CD4-positive, alpha-beta T cell treated with Interleukin-17A for 1 hour (primary cell): ENCODE data around the gene AP2B1.
"Not testable (repeated sequence)": the region's sequence is repeated elsewhere in the genome, so short reads cannot be mapped to it uniquely, and the experiment has no call there.

Experiments
- DNase-seq: peaks from one replicate; pipeline ENCODE4 v3.0.0-alpha.2; 2020

AP2B1 gene

GRCh38 chr17:35587074-35587961 is at the start of gene AP2B1:
Gene AP2B1, plus strand, starts transcription at chr17:35587322. Its CDS starts 6,709 bp downstream, at chr17:35594031.
- DNase-seq = peak; percentile 99

DNA sequence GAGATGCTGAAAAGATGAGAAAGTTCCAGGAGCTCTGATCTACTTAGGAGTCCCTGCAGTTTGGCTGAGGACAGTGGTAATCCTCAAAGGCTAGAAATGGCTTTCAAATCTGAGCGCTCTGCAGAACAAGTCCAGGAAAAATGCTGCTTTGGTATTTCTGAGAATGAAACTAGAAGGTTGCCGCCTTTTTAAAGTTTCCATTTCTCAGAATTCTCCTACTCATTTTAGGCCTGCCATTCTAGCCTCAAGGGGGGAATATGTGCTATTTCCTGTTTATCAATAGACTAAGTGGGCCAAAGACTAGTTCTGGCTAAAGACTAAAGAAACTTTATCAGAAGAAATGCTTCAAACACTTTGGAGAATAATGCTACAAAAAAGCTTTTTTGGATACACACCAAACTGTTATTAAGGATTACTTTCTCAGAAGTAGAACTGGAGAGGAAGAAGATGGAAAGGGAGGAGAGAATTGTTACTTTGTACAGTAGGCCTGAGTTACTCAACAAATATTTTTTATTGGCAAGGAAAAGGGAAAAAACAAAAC is 49.5 kb upstream of the AP2B1 start, which contains the start of gene SLFN12L:
Gene SLFN12L, minus strand, starts transcription at position 78 of the 541 bp plus-strand sequence. CDS start 15,314 bp downstream, outside the sequence.
- DNase-seq = peak; percentile 75

- no peak for DNase-seq
These were observed 47.5 kb upstream of the AP2B1 start for GRCh38 chr17:35539659-35540026.

DNA sequence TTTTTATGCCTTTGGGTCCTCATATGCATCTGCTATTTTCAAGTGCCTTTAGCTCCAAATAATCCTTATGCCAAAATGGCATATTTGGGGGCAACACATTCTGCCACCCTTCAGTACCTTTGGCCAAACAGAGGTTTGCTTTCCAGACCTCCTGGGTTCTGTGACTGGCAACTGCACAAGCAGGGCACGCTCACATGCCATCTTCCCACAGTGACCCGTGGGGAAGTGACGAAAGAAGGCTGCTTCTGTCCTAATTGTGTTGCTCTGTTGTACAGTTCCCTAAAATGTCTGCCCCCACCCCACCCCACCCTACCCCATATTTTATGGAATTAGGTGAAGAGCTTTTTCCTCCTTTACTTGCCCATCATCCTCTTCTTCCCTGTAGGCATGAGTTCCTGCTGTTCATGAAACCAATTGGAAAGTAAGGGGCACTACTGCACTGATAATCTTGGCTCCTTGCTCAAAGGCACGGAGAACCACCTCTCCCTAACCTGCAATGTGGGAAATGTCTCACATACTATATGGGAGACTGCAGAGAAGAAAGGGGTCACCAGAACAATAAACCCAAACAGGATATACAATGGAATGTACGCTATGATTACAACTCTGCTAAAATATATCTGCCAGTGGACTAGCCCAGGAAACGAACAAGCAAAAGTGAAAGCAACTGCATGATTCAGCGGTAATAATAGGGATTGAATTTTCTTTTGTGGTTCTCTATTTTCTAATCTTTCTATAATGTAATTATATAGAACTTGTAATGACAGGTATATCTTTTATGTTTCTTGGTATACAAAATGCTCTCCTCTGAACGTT is 46.3 kb upstream of the AP2B1 start:
- peak; percentile 64 for DNase-seq

DNA sequence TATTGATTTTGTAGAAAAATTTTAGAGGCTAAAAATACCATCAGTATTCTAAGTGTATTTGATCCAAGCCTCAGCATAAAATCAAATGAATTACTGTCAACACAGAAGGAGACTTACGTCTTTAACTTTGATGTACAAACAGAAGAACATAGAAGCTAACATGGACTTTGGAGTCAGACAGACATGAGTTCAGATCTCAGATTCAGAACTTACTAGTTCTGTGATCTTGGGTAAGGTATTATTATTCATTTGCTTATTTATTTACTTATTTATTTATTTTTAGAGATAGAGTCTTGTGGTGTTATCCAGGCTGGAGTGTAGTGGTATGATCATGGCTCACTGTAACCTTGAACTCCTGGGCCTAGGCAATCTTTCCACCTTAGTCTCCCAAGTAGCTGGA is 45.7 kb upstream of the AP2B1 start:
- DNase-seq = no peak

- DNase-seq = no peak
These were observed 44.1 kb upstream of the AP2B1 start for GRCh38 chr17:35542990-35543389.

- DNase-seq = no peak
These were observed 43.3 kb upstream of the AP2B1 start for GRCh38 chr17:35543856-35544255.

GRCh38 chr17:35545150-35545549 is 42.0 kb upstream of the AP2B1 start:
- no peak for DNase-seq

GRCh38 chr17:35546487-35546886 is 40.6 kb upstream of the AP2B1 start:
- DNase-seq = no peak

- DNase-seq = no peak
These were observed 38.8 kb upstream of the AP2B1 start for GRCh38 chr17:35548208-35548810.

DNA sequence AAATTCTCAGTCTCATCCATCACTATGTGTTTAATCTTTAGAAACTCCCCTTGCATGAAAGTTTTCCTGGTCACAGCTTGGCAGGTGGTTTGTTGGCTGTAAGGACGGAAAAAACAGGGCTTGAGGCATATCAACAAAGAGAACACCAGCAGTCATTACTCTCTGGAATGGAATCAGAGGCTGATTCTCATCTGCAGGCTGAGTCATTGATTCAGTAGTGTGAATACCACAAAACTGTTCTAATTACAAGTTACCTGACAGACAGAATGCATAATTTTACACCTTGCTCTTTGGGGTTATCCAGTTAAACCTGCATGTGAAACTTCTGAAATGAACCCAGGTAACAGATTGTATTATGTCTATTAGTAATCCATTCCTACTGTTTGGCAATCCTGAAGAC is 38.1 kb upstream of the AP2B1 start:
- DNase-seq = no peak

- DNase-seq = no peak
These were observed 33.8 kb upstream of the AP2B1 start for GRCh38 chr17:35553310-35553709.

DNA sequence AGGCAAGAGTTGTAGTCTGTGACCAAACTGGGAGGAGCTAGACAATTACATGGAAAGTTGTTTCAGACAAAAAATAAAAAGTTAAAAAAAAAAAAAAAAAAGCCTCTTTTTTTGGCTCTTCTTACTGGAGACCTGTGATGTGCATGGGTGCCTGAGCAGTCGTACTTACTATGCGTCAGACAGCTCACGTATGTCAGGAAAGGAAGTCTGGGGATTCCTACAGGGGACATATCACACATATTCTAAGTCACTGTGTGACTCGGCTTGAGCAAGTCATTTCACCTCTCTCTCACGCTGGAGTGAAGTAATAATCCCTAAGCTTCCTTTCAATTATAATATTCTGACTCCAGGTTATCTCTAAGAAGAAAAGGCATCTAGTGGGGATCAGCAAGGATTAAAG is 32.5 kb upstream of the AP2B1 start:
- no peak for DNase-seq

DNA sequence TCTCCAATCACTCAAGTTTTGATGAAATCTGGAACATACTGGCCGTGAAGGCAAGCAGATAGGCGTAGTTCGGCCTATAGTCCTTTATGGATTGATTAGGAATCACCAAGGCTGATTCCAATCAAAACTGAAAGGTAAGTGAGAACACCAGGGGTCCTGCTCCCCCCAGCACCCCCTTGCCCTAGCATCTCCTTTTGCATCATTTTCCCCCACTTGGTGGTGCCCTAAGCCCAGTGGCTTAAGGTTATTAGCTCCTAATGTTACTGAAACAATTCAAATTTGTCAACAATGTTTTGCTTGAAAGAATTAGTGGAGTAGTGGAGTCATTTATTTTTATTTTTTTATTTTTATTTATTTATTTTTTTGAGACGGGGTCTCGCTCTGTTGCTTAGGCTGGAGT is 31.4 kb upstream of the AP2B1 start:
- peak; percentile 25 for DNase-seq

GRCh38 chr17:35557353-35557752 is 29.8 kb upstream of the AP2B1 start:
- no peak for DNase-seq

GRCh38 chr17:35559495-35560210 is 27.5 kb upstream of the AP2B1 start:
- DNase-seq = no peak

DNA sequence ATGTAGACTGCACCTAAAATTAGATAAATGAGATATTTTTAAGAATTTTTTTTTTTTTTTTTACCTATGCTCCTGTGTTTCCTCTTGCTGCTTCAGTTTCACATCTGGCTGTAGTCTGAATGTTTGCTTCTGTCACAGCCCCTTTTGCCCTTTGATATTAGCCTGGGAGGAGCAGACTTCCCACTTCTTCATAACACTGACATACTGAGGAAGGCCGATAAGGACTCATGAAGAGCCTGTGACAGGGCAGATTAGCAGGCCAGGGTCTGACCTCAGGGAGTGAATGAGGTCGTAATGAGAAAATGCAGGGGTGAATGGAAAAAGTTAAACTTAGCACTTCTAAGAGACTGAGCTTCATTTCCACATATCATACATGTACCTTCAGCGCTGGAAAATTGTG is 26.4 kb upstream of the AP2B1 start, which contains the start of gene SLFN14:
Gene SLFN14, minus strand, starts transcription at position 117 of the 400 bp plus-strand sequence. CDS start 2,757 bp downstream, outside the sequence.
- no peak for DNase-seq

DNA sequence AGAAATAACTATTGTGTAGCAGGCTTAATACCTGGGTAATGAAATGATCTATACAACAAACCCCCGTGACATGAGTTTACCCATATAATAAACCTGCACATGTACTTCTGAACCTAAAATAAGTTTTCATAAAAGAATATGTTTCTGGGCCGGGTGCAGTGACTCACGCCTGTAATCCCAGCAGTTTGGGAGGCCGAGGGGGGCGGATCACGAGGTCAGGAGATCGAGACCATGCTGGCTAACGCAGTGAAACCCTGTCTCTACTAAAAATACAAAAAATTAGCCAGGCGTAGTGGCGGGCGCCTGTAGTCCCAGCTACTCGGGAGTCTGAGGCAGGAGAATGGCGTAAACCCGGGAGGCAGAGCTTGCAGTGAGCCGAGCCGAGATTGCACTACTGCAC is 23.9 kb upstream of the AP2B1 start:
- not testable (repeated sequence) for DNase-seq

DNA sequence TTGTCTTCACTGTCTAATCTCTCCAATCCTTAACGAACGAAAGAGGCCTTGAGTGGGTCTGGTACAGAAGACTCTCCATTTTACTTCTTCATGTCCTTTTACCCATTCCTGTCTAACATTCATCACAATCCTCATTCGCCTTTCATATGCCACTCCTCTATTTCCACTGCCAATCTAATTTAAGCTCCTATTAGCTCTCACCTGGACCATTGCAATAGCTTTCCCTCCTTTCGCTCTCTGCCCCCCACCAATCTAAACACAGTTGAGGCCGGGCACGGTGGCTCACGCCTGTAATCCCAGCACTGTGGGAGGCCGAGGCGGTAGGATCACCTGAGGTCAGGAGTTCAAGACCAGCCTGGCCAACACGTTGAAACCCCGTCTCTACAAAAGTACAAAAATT is 20.2 kb upstream of the AP2B1 start:
- DNase-seq = no peak

DNA sequence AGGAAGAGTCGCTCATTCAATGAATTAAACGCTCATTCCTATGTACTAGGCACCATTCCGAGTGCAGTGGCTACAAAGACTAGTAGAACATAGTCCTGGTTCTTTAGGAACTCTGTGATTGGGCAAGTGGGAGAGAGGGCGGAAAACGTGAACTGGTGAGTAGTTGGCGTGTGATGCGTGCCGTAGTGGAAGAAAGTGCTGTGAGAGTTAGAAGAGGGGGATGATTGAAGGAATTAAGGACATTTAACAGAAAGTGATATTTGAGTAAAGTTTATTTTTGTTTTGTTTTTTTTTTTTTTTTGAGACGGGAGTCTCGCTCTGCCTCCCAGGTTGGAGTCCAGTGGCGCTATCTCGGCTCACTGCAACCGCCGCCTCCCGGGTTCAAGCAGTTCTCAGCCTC is 18.6 kb upstream of the AP2B1 start:
- peak; percentile 47 for DNase-seq

DNA sequence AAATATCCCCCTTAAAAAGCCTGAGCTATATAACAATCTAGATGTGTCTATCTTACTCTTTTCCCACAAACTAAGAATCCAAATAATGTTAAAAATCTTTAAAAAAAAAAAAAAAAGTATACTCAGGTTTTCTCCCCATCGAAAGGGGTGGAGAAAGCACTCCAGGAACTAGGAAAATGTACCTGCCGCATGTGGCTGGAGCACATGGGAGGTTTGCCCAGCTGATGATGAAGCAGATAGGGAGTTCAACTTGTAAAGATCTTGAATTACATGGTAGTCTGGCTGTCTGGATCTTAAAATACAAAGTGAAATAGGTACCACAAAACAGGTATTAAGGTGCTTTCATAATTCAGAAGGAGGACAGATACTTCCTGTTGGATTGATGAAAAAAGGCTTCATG is 17.7 kb upstream of the AP2B1 start:
- DNase-seq = no peak

DNA sequence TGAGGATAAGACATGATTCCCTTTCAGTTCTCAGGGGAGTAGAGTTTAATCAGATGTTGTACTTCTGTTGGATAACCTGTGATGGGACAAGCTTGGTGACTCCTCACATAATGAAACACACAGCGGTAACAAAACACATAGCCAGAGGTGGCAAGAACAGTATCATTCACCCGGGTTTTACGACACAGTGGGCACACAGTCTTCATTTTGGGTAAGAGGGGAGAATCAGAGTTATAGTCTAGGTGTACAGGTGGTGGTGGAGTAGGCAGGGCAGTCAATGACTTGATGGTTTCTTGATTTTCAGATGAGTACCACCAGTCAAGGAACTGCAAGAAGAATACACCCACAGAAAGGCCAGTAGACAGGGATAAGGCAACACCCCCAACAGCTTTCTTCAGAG is 11.4 kb upstream of the AP2B1 start:
- no peak for DNase-seq
